Endothelial cell of hepatic sinusoid (primary cell): ENCODE results near the gene STRAP.

Source experiments
- in situ Hi-C: cut with HindIII; loops from 2 replicates; pipeline ENCODE4 v1.10.0; 2017; ENCODE audit warnings: low sequenced_read_pairs

Gene STRAP, protein sequence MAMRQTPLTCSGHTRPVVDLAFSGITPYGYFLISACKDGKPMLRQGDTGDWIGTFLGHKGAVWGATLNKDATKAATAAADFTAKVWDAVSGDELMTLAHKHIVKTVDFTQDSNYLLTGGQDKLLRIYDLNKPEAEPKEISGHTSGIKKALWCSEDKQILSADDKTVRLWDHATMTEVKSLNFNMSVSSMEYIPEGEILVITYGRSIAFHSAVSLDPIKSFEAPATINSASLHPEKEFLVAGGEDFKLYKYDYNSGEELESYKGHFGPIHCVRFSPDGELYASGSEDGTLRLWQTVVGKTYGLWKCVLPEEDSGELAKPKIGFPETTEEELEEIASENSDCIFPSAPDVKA

DNA sequence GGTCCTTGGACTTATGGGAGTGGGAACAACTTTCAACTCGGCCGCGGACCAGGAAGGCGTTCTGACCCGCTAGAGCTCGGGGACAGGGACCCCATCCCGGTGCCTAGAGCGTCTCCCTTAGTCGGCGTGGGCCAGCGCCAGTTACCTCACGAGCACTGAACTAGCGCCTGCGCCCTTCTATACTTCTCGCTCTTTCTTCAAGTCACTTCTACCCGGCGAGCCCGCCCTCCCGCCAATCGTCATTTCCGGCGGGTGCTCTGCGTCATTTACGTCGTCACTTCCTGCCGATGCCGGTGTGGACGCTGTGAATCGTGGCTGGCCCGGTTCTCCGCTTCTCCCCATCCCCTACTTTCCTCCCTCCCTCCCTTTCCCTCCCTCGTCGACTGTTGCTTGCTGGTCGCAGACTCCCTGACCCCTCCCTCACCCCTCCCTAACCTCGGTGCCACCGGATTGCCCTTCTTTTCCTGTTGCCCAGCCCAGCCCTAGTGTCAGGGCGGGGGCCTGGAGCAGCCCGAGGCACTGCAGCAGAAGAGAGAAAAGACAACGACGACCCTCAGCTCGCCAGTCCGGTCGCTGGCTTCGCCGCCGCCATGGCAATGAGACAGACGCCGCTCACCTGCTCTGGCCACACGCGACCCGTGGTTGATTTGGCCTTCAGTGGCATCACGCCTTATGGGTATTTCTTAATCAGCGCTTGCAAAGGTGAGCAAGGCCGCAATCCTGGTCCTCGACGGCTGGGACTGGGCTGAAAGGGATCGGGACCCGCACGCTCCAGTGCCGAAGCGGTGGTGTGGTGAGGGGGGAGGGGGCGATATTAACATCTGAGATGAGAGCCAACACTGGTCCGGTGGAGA lies at the start of gene STRAP:
Gene STRAP, plus strand, starts transcription at position 270 of the 854 bp plus-strand sequence. Its CDS starts 321 bp downstream, at position 591.
- in situ Hi-C loops, result no loop called here

DNA sequence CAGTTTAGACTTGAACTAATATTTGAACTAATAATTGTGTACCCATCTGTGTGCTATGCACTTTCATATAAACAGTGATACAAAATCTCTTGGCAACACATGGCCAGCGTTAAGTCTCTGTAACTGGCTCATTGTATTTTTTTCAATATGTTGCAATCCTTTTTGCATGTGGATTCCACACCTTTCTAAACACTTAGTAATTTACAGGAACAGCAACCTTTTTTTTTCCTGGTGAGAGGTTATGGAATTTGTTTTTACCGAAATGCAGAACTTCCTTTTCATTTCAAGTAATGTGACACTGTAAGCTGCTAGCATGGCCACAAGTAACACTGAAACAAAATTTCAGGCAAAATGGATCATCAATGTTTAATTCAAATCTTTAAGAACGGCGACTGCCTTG lies 47.6 kb upstream of the STRAP start:
- in situ Hi-C loops, result no loop called here

DNA sequence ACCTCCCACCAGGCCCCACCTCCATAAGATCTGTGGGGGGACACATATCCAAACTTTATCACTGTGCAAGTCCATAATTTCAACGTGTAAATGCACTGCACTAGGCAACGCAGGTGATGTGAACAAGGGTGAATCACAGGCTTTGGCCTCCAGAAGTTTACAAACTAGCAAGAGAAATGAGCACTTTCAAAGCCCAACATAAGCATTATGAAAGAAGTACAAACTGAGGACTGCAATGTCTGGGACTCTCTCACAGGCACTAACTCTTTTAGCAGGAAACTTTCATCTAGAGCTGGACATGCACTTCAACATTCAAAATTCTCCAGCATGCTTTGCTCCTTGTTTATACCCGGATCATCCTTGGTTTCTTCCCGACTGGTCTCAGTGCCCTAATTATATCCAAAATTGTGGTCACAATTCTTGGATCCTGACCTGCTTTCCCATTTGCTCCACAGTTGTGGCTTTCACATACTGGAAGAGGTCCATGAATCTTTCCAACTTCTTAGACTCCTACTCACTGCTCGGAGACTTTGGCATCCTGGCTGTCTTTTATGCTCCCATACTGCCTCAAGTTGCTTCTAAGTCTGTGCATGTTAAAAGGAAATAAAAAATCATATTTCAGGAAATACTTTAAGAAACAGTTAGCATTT lies 44.9 kb upstream of the STRAP start:
- in situ Hi-C loops, result no loop called here

GRCh38 chr12:15839041-15839440 lies 43.1 kb upstream of the STRAP start:
- in situ Hi-C loops, result no loop called here

- in situ Hi-C loops, result no loop called here
Measured at GRCh38 chr12:15839682-15840081, 42.5 kb upstream of the STRAP start.

- in situ Hi-C loops, result no loop called here
Measured at GRCh38 chr12:15842108-15842507, 40.1 kb upstream of the STRAP start.

GRCh38 chr12:15846887-15847286 lies 35.3 kb upstream of the STRAP start:
- in situ Hi-C loops, result no loop called here

DNA sequence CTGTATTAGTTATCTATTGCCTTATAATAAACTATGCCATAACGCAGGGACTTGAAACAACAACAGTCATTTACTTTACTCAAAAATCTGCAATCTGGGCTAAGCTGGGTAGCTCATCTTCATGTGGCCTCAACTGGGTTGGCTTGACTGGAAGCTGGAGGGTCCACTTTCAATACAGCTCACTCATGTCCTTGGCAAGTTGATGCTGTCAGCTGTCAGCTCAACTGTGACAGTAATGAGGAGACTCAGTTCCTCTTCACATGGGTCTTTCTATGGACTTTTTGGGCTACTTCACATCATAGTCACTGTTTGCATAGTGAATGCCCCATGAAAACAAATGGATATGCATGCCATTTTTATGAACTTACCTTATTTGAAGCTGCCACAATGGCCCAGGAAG lies 33.6 kb upstream of the STRAP start:
- in situ Hi-C loops, result no loop called here

DNA sequence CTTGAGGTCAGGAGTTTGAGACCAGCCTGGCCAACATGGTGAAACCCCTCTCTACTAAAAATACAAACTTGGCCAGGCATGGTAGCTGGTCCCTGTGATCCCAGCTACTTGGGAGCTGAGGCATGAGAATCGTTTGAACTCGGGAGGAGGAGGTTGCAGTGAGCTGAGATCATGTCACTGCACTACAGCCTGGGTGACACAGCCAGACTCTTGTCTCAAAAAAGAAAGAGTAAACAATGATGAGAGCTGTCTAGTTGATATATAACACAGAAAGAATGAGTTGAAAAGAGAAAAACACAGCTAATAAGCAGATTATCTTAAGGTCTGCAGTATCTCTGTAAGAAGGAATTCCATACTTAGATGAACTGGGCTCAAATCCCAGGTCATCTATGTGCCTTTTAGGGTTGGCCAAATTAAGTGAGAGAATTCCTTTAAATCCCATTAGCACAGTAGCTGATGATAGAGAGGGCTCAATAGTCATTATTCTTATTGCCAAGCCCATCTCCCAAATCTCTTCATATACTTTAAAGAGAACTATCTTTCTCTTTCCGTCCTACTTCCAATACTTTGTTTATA lies 31.1 kb upstream of the STRAP start:
- in situ Hi-C loops, result no loop called here

GRCh38 chr12:15851919-15852318 lies 30.3 kb upstream of the STRAP start:
- in situ Hi-C loops, result no loop called here

- in situ Hi-C loops, result no loop called here
Measured at GRCh38 chr12:15852383-15852782, 29.8 kb upstream of the STRAP start.

DNA sequence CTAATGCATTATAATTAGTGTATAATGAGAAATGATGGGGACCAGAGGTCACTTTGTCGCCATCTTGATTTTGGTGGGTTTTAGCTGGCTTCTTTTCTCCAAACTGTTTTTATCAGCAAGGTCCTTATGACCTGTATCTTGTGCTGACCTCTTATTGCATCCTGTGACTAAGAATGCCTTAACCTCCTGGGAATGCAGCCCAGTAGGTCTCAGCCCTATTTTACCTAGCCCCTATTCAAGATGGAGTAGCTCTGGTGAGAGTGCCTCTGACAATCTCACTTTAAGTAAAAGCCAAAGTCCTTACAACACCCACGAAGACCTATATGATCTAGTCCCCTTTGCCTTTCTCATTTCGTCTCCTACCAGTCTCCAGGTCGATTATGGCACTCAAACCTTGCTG lies 28.3 kb upstream of the STRAP start:
- in situ Hi-C loops, result no loop called here

DNA sequence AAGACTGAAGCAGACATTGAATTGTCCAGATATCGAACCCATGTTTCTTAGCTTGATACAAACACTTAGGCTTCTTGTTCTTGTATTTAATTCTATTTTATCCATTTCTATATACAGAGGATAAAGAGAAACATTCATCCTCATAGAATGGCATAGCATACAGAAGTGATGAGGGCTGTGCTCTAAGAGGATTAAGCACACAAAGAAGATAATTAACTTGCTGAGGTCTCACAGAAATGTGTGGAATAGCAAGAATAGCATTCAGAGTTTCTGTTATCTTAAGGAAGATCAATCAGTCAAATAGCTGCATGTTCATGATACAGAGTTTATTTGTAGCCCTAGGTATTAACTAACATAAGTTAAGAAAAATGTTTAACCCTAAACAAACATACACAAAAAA lies 27.3 kb upstream of the STRAP start:
- in situ Hi-C loops, result no loop called here

- in situ Hi-C loops, result no loop called here
Measured at GRCh38 chr12:15855646-15856045, 26.5 kb upstream of the STRAP start.

DNA sequence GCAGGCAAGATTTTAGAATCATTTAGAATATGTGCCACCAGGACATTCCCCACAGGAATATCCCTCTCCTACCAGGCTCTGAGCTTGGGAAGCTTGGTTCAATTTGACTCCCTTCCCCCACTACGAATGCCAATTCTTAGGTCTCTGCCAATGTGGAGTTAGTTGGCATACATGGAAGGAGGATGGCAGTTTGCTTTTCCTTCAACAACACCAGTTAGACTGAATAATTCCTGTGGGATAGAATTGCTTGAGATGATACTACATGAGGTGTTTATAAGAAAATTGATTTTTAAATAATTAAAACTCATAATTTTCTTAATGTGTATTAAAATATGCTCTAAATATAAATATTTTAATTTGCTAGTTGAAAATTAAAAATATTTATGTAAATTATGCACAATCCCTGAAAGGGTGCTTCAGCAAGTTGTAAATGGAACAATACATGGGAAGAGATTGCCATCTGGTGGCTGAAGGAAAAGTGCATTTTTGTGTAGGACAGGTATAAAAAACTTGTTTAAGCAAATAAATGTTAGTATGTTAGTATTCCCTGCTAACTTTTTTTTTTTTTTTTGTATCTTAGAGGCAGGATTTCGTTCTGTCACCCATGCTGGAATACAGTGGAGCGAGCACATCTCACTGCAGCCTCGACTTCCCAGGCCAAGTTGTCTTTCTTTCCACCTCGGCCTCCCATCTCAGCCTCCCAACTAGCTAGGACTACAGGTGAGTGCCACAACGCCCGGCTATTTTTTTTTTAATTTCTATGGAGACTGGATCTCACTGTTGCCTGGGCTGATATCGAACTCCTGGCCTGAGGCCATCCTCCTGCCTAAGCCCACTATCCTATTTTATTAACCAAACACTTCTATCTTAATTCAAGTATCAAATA lies 25.8 kb upstream of the STRAP start:
- in situ Hi-C loops, result no loop called here

DNA sequence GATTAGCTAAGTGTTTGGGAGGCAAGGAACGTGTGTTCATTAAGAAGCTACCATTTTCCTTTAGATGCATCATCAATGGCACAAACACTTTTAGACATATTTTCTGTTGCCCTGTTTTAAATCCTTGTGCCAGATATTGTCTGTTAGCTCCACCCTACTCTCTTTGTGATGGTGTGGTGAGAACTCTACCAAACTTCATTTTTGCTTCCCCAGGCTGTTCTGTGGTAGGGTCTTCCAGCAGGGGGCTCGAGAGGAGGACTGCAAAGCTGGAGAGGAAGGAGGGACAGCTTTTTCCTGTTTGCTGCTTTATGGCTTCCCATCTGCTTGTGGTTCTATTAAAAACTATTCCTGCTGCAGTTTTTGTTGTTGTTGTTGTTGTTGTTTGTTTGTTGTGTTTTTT lies 23.8 kb upstream of the STRAP start:
- in situ Hi-C loops, result no loop called here

DNA sequence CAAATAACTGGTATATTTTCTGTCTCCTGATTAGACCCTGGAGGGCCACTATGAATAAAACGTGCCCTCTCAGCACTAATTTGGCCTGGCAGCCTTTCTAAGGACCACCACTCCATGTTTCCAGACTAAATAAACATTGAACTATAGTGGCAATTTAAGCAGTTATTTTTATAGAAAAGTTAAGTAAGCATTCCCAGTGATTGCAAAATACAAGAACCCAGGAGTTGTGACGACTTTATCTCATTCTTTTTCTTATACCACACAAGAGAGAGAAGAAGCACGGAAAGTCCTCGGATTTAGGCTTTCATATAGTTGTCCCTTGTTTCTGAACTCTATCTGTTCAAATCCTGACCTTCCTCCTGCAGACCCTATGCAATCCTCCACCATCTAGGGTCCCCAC lies 23.1 kb upstream of the STRAP start:
- in situ Hi-C loops, result no loop called here

DNA sequence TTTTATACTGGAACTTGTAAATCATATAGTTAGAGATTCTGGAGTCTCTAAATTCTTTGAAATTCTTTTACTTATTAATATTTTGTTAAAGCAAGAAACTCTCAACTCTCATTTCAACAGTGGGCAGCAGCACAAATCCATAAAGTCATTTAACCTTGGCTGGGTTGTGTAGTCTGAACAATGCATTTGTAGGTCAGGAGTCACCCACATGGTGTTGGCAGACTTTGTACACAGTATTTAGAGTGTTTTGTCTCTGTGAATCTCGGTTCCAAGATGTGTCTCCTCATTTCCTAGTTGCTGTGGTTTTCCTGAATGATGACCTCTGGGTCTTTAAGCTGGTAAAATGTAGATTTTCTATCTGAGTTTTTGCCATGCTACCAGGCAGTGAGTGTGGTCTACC lies 20.8 kb upstream of the STRAP start:
- in situ Hi-C loops, result no loop called here

- in situ Hi-C loops, result no loop called here
Measured at GRCh38 chr12:15862840-15863239, 19.3 kb upstream of the STRAP start.

- in situ Hi-C loops, result no loop called here
Measured at GRCh38 chr12:15863372-15863771, 18.8 kb upstream of the STRAP start.
